Pons (tissue), 1 donor: ENCODE results near the gene TYROBP.
"Not testable (repeated sequence)": the region's sequence is repeated elsewhere in the genome, so short reads cannot be mapped to it uniquely, and the experiment has no call there.

Experiments used
- DNase-seq: peaks from one replicate; pipeline ENCODE4 v3.0.0-alpha.2; 2016; ENCODE audit warnings: low spot score

Gene TYROBP

GRCh38 chr19:35908010-35908441 lies at the start of gene TYROBP:
Gene TYROBP (minus strand): TSS chr19:35908295. CDS start chr19:35908228, 67 bp downstream.
- no peak for DNase-seq

GRCh38 chr19:35957411-35957810 lies 49.3 kb upstream of the TYROBP start:
- DNase-seq, result not testable (repeated sequence)

DNA sequence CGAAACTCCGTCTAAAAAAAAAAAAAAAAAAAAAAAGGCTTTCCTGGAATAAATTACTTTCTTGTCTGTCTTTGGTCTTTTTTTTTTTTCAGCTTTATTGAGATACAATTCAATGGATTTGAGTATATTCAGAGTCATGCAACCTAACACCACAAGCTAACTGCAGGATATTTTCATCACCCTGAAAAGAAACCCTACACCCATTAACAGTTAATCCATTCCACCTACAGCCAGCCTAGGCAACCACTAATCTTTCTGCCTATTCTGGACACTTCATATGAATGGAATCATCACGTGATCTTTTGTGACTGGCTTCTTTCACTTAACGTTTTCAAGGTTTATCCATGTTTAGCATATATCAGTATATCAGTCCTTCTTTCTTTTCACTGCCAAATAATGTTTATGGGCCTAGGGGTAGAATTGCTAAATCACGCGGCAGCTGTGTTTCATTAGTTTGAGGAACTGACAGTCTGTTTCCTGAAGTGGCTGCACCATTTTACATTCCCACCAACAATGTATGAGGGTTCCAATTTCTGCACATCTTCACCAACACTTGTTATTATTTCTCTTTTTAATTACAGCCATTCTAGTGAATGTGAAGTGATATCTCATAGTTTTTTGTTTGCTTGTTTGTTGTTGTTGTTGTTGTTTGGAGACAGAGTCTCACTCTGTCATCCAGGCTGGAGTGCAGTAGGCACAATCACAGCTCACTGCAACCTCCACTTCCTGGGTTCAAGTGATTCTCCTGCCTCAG lies 48.0 kb upstream of the TYROBP start:
- no peak for DNase-seq

- DNase-seq, result no peak
These were observed 41.0 kb upstream of the TYROBP start for GRCh38 chr19:35949131-35949530.

GRCh38 chr19:35946203-35946602 lies 38.1 kb upstream of the TYROBP start:
- no peak for DNase-seq

DNA sequence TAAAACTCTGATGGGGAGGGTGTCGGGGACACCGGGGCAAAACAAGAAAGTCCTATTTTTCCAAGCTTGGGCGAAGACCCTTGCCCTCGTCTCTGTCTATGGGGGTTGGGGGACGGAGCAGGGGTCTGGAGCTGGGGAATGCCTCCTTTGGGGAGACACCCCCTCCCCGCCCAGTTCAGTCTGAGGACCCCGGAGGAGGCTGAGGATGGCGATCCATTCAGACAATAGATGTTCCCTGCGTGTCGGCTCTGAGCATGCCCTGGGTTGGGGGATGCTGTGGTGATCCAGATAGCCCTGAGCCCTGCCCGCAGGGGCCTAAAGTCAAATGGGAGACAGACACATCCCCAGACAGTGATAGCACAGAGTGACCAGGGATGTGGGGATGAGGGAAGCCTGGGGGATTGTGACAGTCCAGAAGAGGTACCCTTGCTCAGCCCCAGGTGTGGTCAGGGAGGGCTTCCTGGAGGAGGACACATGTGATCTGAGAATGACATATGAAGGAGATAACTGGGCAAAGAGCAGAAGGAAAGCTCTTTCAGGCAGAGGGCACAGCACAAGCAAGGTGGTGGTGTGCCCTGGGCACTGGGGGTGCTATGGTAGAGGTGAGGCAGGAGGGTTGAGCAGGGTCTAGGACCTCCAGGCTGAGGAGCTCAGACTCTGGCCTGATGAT lies 37.2 kb upstream of the TYROBP start:
- DNase-seq, result no peak

GRCh38 chr19:35944556-35944955 lies 36.5 kb upstream of the TYROBP start:
- no peak for DNase-seq

DNA sequence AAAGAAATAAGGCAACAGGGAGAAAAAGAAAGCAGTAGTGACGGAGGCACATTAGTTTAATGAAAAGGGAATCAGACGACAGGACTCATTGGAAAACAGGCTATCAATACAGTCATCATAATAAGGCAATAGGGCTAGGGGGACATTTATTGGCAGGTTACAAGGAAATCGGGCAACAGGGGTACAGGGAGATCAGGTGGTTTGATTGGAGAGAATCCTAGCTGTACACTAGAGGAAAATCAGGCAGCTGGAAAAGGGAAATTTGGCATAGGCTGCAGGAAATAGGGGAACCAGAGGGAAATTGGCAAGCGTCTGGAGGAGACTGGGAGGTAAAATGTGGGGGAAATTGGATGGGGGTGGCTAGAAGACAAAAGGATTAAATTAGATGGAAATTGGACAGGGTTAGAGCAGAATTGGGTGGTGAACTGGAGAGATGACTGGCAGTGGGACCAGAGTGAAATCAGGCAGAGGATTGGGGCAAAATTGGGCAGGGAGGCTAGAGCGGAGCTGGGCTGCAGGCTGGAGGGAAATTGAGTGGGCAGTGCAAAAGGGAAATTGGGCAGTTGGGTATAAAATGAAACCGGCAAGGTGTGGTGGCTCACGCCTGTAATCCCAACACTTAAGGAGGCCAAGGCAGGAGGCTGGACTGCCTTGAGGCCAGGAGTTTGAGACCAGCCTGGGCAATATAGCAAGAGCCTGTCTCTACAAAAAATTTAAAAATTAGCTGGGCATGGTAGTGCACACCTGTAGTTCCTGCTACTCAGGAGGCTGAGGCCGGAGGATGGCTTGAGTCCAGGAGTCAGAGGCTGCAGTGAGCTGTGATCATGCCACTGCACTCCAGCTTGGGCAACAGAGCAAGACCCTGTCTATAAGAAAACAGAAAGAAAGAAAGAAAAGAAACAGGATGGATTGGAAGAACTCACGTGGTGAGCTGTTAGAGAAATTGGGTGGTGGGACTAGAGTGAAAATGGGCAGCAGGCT lies 35.5 kb upstream of the TYROBP start:
- no peak for DNase-seq

DNA sequence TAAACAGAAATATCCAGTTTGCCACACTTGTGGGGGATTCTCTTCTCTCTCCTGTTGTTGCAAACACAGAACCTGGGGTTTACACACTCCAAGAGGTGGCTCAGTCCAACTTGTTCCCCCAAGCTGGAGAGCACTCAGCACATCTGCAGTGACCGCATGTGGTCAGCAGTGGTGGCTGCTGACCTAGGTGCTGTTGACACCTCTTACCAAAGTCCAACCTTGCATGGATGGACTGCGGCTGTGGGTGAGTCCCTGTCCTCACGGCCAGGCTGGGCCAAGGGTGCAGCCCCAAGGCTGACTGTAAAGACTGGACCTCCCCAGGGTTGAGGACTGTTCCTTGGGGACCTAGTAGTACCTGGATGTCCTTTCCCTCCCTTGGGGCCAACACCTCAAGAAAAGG lies 34.1 kb upstream of the TYROBP start:
- no peak for DNase-seq

DNA sequence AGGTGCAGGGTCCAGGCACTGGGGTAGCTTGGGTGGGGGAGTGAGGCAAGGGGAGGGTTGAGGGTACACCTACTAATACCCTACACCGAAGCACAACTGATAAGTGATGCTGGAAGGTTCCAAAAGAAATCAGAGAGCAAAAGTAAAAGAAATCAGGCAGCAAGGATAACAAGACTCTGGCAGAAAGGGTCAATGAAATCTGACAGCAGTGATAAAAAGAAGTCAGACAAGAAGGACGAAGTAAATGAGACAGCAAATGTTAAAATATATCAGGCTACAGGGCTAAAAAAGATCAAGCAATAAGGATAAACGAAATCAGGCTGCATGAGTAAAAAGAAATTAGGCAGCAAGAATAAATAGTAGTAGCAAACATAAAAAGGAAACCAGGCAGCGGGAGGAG lies 32.7 kb upstream of the TYROBP start:
- DNase-seq, result no peak

DNA sequence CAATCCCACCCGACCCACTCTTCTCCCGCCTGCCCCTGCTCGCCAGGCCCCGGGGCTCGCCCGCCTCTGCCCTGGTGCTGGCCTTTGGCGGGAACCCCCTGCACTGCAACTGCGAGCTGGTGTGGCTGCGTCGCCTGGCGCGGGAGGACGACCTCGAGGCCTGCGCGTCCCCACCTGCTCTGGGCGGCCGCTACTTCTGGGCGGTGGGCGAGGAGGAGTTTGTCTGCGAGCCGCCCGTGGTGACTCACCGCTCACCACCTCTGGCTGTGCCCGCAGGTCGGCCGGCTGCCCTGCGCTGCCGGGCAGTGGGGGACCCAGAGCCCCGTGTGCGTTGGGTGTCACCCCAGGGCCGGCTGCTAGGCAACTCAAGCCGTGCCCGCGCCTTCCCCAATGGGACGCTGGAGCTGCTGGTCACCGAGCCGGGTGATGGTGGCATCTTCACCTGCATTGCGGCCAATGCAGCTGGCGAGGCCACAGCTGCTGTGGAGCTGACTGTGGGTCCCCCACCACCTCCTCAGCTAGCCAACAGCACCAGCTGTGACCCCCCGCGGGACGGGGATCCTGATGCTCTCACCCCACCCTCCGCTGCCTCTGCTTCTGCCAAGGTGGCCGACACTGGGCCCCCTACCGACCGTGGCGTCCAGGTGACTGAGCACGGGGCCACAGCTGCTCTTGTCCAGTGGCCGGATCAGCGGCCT lies 32.1 kb upstream of the TYROBP start:
- no peak for DNase-seq

- DNase-seq, result no peak
These were observed 31.4 kb upstream of the TYROBP start for GRCh38 chr19:35939307-35940077.

- DNase-seq, result no peak
These were observed 30.5 kb upstream of the TYROBP start for GRCh38 chr19:35938282-35939224.

DNA sequence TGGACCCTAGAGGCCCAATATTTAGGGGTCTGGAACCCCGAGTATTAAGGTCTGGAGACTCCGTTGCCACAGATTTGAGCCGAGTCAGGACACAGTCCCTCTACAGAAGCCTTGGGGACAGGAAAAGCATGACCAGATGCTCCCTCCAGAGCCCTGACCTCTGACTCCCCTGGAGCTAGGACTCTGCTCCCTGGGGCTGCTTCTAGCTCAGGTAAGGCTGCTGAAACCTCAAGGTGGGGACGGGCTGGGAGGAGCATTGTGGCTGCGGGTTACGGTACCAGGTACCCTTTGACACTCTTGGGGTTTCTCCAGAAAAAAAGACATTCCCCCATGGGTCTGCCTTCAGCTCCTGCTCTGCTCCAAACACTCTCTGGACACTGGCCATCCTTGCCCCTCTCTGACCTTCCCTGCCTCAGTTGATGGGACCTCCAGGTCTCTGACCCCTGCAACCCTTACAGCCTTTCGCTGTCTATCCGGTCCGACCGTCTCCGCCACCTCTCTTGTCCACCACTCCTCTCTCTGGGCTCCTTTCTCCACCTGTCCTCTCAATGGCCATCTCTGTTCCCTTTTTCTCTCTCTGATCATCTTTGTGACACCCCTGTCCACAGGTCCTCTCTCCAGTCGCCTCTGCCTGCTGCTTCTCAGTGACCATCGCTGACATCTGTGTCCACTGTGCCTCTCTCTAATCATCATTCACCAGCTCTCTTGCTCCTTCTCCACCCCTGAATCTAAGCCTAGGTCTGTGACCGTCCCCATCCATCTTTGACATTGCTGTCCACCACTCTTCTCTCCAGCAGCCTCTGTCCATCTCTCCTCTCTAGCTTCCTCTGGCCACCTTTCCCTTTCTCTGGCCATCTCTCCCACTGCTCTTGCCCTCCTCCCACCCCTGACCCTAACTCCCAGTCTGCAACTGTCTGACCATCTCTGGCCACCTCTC lies 29.5 kb upstream of the TYROBP start:
- no peak for DNase-seq

GRCh38 chr19:35936738-35937268 lies 28.7 kb upstream of the TYROBP start:
- no peak for DNase-seq

- DNase-seq, result peak; percentile 67
These were observed 28.0 kb upstream of the TYROBP start, which contains the start of gene LRFN3 for GRCh38 chr19:35935911-35936737. Gene LRFN3 (plus strand): TSS chr19:35936374. CDS start chr19:35939426, 3,052 bp downstream.

DNA sequence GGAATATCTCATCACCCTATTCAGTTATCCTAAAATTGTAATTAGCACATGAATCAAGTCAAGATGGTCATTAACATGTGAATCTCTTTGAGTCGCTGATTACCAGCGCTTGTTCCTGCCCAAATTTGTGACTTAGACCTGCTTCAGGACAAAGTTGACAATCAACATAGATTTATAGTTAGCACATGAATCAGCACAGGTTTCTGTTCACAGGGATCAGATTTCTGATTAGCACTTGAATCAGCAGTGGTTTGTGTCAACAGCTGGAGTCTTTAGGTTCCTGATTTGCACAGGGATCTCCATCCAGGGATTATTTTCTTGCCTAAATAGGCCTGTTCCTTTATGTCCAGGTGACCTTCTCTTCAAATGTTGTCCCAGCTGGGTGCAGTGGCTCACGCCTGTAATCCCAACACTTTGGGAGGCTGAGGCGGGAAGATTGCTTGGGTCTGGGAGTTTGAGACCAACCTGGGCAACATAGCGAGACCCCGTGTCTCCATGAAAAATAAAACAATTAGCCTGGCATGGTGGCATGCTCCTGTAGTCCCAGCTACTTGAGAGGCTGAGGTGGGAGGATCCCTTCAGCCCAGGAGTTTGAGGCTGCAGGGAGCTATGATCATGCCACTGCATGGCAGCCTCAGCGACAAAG lies 24.3 kb upstream of the TYROBP start:
- no peak for DNase-seq
